ENCODE data around the gene SYNE2.

Gene SYNE2

DNA sequence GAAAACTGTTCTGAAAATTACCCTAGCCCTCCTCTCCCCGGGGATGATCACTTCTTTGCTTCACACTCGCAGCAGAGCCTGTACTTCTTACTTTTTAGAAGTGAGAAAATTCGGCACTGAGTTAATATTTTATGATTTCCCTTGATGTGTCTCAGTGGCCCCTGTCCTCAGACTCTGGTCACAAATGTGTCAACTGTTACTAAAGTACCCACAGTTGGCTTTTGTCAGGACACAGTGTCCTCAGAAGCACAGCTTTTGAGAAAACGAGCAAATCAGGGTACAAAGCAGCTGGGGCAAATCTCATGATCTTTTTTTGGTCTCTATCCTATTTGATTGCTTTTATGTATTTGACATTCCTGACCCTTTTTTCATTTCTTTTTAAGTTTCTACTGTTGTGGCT, 142.5 kb downstream of the SYNE2 start:
- no peaks in the 10 kb centered on the region for H3K27me3 ChIP-seq (ENCODE audit: control insufficient read depth, insufficient read depth, low read length)
- no peaks in the 10 kb centered on the region for H3K79me2 ChIP-seq
- no peak overlapping the region for H2AFZ ChIP-seq
- no peak overlapping the region for H3K4me3 ChIP-seq (ENCODE audit: low read depth, low read length)
- no peak overlapping the region for H3K9ac ChIP-seq
- no peak overlapping the region for H3K4me2 ChIP-seq (ENCODE audit: low read length)
- H3K27ac ChIP-seq, result no peak overlapping the region
- H3K36me3 ChIP-seq (ENCODE audit: control insufficient read depth, insufficient read depth, low read length), result no peaks in the 10 kb centered on the region
- TF ChIP-seq, protein P1, sequence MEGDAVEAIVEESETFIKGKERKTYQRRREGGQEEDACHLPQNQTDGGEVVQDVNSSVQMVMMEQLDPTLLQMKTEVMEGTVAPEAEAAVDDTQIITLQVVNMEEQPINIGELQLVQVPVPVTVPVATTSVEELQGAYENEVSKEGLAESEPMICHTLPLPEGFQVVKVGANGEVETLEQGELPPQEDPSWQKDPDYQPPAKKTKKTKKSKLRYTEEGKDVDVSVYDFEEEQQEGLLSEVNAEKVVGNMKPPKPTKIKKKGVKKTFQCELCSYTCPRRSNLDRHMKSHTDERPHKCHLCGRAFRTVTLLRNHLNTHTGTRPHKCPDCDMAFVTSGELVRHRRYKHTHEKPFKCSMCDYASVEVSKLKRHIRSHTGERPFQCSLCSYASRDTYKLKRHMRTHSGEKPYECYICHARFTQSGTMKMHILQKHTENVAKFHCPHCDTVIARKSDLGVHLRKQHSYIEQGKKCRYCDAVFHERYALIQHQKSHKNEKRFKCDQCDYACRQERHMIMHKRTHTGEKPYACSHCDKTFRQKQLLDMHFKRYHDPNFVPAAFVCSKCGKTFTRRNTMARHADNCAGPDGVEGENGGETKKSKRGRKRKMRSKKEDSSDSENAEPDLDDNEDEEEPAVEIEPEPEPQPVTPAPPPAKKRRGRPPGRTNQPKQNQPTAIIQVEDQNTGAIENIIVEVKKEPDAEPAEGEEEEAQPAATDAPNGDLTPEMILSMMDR (IDR thresholded peaks at IDR 0.05), result no peak
- no peaks in the 10 kb centered on the region for H3K4me1 ChIP-seq
- H3K9me3 ChIP-seq (ENCODE audit: control insufficient read depth, low read length), result no peaks in the 10 kb centered on the region

DNA sequence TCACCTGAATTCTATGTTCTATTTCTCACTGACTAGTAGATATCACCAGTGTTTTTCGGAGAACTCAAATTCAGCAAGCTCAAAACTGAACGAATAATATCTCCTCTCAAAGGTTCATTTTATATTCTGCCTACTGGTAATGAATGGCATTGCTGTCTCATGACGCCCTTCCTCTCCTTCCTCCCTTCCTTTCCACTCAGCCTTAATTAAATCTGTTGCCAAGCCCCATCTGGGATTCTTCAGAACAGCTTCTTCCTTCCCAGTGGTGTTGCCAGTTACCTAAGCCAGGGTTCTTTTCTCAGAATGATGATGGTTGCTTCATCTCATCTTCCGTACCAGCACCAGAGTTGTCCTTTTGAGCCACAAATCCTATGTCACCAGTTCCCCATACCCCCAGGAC, 143.2 kb downstream of the SYNE2 start:
- H2AFZ ChIP-seq, result no peak overlapping the region
- no peaks in the 10 kb centered on the region for H3K36me3 ChIP-seq (ENCODE audit: control insufficient read depth, insufficient read depth, low read length)
- no peak overlapping the region for H3K27ac ChIP-seq

DNA sequence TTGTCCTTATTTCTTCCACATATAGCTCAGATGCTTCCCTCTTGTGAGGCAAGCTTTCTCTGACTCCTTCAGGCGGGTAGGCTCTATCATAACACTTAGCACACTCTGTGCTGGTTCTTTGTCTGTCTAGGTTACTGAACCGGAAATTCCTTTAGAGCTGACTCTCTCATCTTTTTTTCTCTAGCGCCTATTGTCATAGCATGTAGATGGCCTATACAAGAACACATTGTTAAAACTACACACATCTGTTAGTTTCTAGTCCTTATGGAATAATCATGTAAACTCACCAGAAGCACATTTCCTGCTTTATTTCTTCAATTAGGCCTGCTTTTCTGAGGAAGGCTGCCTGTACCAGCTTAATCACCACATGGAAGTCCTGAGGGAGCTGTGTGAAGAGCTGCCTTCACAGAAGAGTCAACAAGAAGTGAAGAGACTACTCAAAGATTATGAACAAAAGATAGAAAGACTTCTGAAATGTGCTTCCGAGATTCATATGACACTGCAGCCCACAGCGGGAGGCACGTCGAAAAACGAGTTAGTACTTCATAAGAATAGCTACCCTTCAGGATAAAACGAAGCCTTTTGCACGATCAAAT, 143.9 kb downstream of the SYNE2 start:
- Histone ChIP-seq H3K4me2 (ENCODE audit: low read length) (no peak overlapping the region), H3K4me3 (ENCODE audit: low read depth, low read length) (no peak overlapping the region), H3K27ac (no peak overlapping the region), H3K9ac (no peak overlapping the region), H3K27me3 (ENCODE audit: control insufficient read depth, insufficient read depth, low read length) (no peaks in the 10 kb centered on the region), H3K9me3 (ENCODE audit: control insufficient read depth, low read length) (no peaks in the 10 kb centered on the region), H3K36me3 (ENCODE audit: control insufficient read depth, insufficient read depth, low read length) (no peaks in the 10 kb centered on the region), H2AFZ (no peak overlapping the region), H3K79me2 (no peaks in the 10 kb centered on the region), H3K4me1 (no peaks in the 10 kb centered on the region)
- TF ChIP-seq, protein P1 (IDR thresholded peaks at IDR 0.05), result no peak

More for the DNA sequence above, 143.2 kb downstream of the SYNE2 start:
- no peaks in the 10 kb centered on the region for H3K27me3 ChIP-seq (ENCODE audit: control insufficient read depth, insufficient read depth, low read length)
- H3K4me2 ChIP-seq (ENCODE audit: low read length), result no peak overlapping the region
- no peaks in the 10 kb centered on the region for H3K9me3 ChIP-seq (ENCODE audit: control insufficient read depth, low read length)
- no peaks in the 10 kb centered on the region for H3K79me2 ChIP-seq
- no peaks in the 10 kb centered on the region for H3K4me1 ChIP-seq
- H3K9ac ChIP-seq, result no peak overlapping the region
- TF ChIP-seq, protein P1 (IDR thresholded peaks at IDR 0.05), result no peak
- H3K4me3 ChIP-seq (ENCODE audit: low read depth, low read length), result no peak overlapping the region

DNA sequence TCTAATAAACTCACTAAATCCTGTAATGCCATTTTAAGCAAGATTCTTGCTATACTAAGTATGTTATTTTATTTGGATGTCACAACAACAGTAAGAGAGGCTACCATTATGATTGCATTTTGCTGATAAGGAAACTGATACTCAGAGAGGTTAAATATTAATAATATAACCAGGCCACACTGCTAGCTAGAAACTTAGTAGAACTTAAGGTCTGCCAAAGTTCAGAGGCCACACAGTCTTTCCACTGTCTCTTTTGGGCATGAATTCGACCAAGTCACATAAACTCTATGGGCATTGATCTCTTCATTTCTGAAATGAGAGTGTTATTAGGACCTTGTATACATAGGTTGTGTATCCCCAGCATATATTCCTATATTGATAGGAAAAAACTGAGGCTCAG, 147.9 kb downstream of the SYNE2 start:
- Histone ChIP-seq H3K4me3 (ENCODE audit: low read depth, low read length) (no peak overlapping the region), H3K4me2 (ENCODE audit: low read length) (no peak overlapping the region), H3K27ac (no peak overlapping the region), H3K79me2 (no peaks in the 10 kb centered on the region), H2AFZ (no peak overlapping the region), H3K4me1 (no peaks in the 10 kb centered on the region), H3K9me3 (ENCODE audit: control insufficient read depth, low read length) (no peaks in the 10 kb centered on the region), H3K36me3 (ENCODE audit: control insufficient read depth, insufficient read depth, low read length) (no peaks in the 10 kb centered on the region), H3K9ac (no peak overlapping the region), H3K27me3 (ENCODE audit: control insufficient read depth, insufficient read depth, low read length) (no peaks in the 10 kb centered on the region)
- TF ChIP-seq, protein P1 (IDR thresholded peaks at IDR 0.05), result no peak

DNA sequence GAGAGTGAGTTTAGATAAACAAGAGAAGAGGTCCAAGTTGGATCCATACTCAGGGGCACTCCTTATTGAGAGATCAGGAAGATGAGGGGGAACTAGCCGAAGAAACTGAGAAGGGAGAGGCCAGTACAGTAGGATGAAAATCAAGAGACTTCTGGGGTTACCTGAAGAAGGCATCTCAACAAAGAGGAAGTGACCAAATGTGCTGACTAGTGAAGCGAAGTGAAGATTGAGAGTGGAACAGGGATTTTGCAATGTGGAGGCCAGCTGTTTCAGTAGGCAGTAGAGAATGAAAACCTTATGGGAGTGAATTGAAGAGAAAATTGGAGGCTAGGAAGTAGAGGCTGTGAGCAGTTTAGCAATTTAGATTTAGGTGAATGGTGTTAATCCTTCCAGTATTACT, 153.0 kb downstream of the SYNE2 start:
- no peaks in the 10 kb centered on the region for H3K36me3 ChIP-seq (ENCODE audit: control insufficient read depth, insufficient read depth, low read length)
- no peaks in the 10 kb centered on the region for H3K27me3 ChIP-seq (ENCODE audit: control insufficient read depth, insufficient read depth, low read length)
- no peak overlapping the region for H2AFZ ChIP-seq
- H3K9ac ChIP-seq, result no peak overlapping the region
- TF ChIP-seq, protein P1 (IDR thresholded peaks at IDR 0.05), result no peak
- no peak overlapping the region for H3K4me3 ChIP-seq (ENCODE audit: low read depth, low read length)
- no peaks in the 10 kb centered on the region for H3K4me1 ChIP-seq
- H3K4me2 ChIP-seq (ENCODE audit: low read length), result no peak overlapping the region
- no peaks in the 10 kb centered on the region for H3K9me3 ChIP-seq (ENCODE audit: control insufficient read depth, low read length)
- no peaks in the 10 kb centered on the region for H3K79me2 ChIP-seq
- no peak overlapping the region for H3K27ac ChIP-seq
